SK-N-SH treated with all-trans-retinoic acid at 6 μM for 48 hours (cell line): Measurements from ENCODE around the gene SRSF4.

Source experiments
- ARNTL ChIP-seq: fragments of 450-650 bp; formaldehyde crosslinking; IDR thresholded peaks from 2 replicates; pipeline ENCODE4 v1.5.0; 2020; ENCODE audit warnings: low read depth, mild to moderate bottlenecking, moderate library complexity, borderline replicate concordance
- ESRRG ChIP-seq: fragments of 250-450 bp; sonication (Bioruptor Pico); IDR thresholded peaks from 2 replicates; pipeline ENCODE4 v1.6.1; 2021; ENCODE audit warnings: mild to moderate bottlenecking
- OSR1 ChIP-seq: fragments of 250-450 bp; sonication (Bioruptor Pico); IDR thresholded peaks from 2 replicates; pipeline ENCODE4 v1.8.0; 2022; ENCODE audit warnings: moderate library complexity, mild to moderate bottlenecking, inconsistent platforms
- RARB ChIP-seq: fragments of 250-450 bp; sonication (Bioruptor Pico); IDR thresholded peaks from 2 replicates; pipeline ENCODE4 v1.8.0; 2021; ENCODE audit warnings: mild to moderate bottlenecking, moderate library complexity

GRCh38 chr1:29179641-29180184, 2.0 kb downstream of the SRSF4 start:
- TF ChIP-seq ESRRG (CRISPR knock-in tag) (no peak), ARNTL (CRISPR knock-in tag) (no peak), RARB (CRISPR knock-in tag) (no peak), OSR1 (CRISPR knock-in tag) (no peak)
